Heart right ventricle (tissue), 16 donors: Measurements from ENCODE around the gene GRIK4. TPM values are rescaled to one million over a fixed set of nuclear protein-coding genes. Genes with fewer than 3 reads are reported as not detected.

ENCODE experiments used
- ATAC-seq, 8 donors: fragments of 200-7000 bp; cut with Tn5 transposase; one replicate each; pipeline ENCODE4 v1.9.1; 2020; ENCODE audit warnings: mild to moderate bottlenecking in 8 of 8, moderate library complexity in 8 of 8, moderate number of reproducible peaks in 1 of 8
- DNase-seq, 2 donors: peaks; one replicate each; pipeline ENCODE4 v3.0.0-alpha.2; 2020
- H3K27ac ChIP-seq, 10 donors: fragments of 200-600 bp; sonication (generic) in 2 of 10; one replicate each; pipeline versions ENCODE4 v1.5.0 to v1.8.0; 2020 to 2022; ENCODE audit warnings: mild to moderate bottlenecking in 3 of 10
- H3K27me3 ChIP-seq, 7 donors: fragments of 200-600 bp; one replicate each; pipeline ENCODE4 v1.8.0; 2021 to 2022; ENCODE audit warnings: mild to moderate bottlenecking in 2 of 7
- H3K36me3 ChIP-seq, 9 donors: fragments of 200-600 bp; sonication (generic) in 1 of 9; one replicate each; pipeline versions ENCODE4 v1.5.0 to v1.8.0; 2020 to 2022; ENCODE audit warnings: mild to moderate bottlenecking in 2 of 9
- H3K4me1 ChIP-seq, 9 donors: fragments of 200-600 bp; sonication (generic) in 1 of 9; one replicate each; pipeline versions ENCODE4 v1.5.0 to v1.8.0; 2020 to 2022; ENCODE audit warnings: mild to moderate bottlenecking in 4 of 9
- H3K4me3 ChIP-seq, 10 donors: fragments of 200-600 bp; sonication (generic) in 2 of 10; one replicate each; pipeline versions ENCODE4 v1.5.0 to v1.8.0; 2020 to 2022; ENCODE audit warnings: mild to moderate bottlenecking in 7 of 10, moderate library complexity in 2 of 10
- H3K9me3 ChIP-seq, 11 donors: fragments of 200-600 bp in 10 of 11; sonication (generic) in 2 of 11; one replicate each; pipeline versions ENCODE4 v1.5.0 to v1.8.0; 2013 to 2022; ENCODE audit warnings: mild to moderate bottlenecking in 2 of 11, control low read depth in 1 of 11, moderate library complexity in 1 of 11
- CTCF ChIP-seq, 9 donors: fragments of 200-600 bp; sonication (generic) in 2 of 9; IDR thresholded peaks; one replicate each; pipeline versions ENCODE4 v1.5.0 to v1.8.0; 2021 to 2022; ENCODE audit warnings: antibody characterized with exemption in 9 of 9, mild to moderate bottlenecking in 5 of 9, moderate library complexity in 1 of 9
- WGBS, 2 donors: extraction: QIAGEN DNeasy Blood & Tissue Kit; methylation state at CpG; one replicate each; pipeline ENCODE4 v1.1.7; 2013; ENCODE audit warnings: inconsistent platforms in 1 of 2; 5-methylcytosine and 5-hydroxymethylcytosine counted together
- intact Hi-C, 10 donors: fragments of 100-400 bp; cut with DNase I; formaldehyde crosslinking; loops; one replicate each; pipeline versions ENCODE4 v1.11.1 to v1.14.2; 2022
- polyA plus RNA-seq, 2 donors: library from polyadenylated mRNA; stranded (reverse); fragments of 200-250 nt; gene quantifications; one replicate each; pipeline ENCODE4 v1.2.3, GENCODE V29; 2013
- total RNA-seq, 10 donors: library from RNA; stranded (reverse); fragmentation: NEBNext Ultra II Directional in 3 of 10; extraction: Animal tissue kit (Norgen Biotek cat#: 25700) in 3 of 10; gene quantifications; one replicate each; pipeline versions ENCODE4 v1.2.1 to v1.2.4, GENCODE V29; 2021 to 2023
- donor health status: Arrhythmogenic right ventricular cardiomyopathy.
- donor health status: ischemic (EF 13 %, LVEDD 7.1; RV severe dilation, severe dysfunction).
- donor health status: healthy with polysubstance abuse.
- donor health status: DM: no; HTN: yes; CAD: no.
- donor health status: DM: no; HTN: no; CAD: no.
- donor health status: ischemic (EF 25% LVEDD 6.9; RV normal size, moderate dysfunction).
- donor health status: ischemic (EF 25% LVEDD 5.7; RV mildly dilated, moderate dysfunction).
- donor health status: healthy.
- donor health status: DM: yes; HTN: yes; CAD: no.
- donor health status: Ischemic cardiomyopathy.
- donor health status: ischemic (EF 35%, LVEDD 5.7; RV mildly dilated, moderate dysfunction).
- donor health status: nonischemic (EF 11% LVEDD 7.7; RV severe dilation, severe dysfunction).
- donor health status: DM: yes; HTN: yes; CAD: no.
- donor health status: PGD.
- donor health status: ischemic (EF 29% LVEDD 5.4; RV normal size, mild dysfunction).
- donor health status: nonischemic (EF 23%, LVEDD 6.1; RV moderate dilation, normal function).

Gene GRIK4
- total and polyA plus RNA-seq, 12 donors = 0.01 to 0.85 (median 0.37) TPM; not detected in 6

- no peak for TF ChIP-seq CTCF (IDR thresholded peaks at IDR 0.05)
- intact Hi-C loops = no loop called here
- no peak overlapping the region for H3K4me3 ChIP-seq
- 83 to 84% methylated on average over 10 of the region's 10 CpGs for WGBS, 2 donors
- H3K4me1 ChIP-seq = no peaks in the 10 kb centered on the region
- H3K9me3 ChIP-seq = no peaks in the 10 kb centered on the region
- ATAC-seq = no peak
- H3K27me3 ChIP-seq = peaks cover 0 to 41% (median 23%) of the 10 kb centered on the region in 7 donors
- no peak overlapping the region for H3K27ac ChIP-seq
- H3K36me3 ChIP-seq = no peaks in the 10 kb centered on the region
- no peak for DNase-seq
These were observed 267.3 kb downstream of the GRIK4 start for GRCh38 chr11:120778685-120779490.

- WGBS, 2 donors = 69 to 77% methylated on average over 2 of the region's 2 CpGs
- peaks cover 0 to 45% (median 24%) of the 10 kb centered on the region in 7 donors for H3K27me3 ChIP-seq
- H3K4me3 ChIP-seq = no peak overlapping the region
- no peaks in the 10 kb centered on the region for H3K36me3 ChIP-seq
- H3K4me1 ChIP-seq = no peaks in the 10 kb centered on the region
- ATAC-seq = no peak
- no peak for DNase-seq
- TF ChIP-seq CTCF (IDR thresholded peaks at IDR 0.05) = no peak
- intact Hi-C loops = no loop called here
- no peaks in the 10 kb centered on the region for H3K9me3 ChIP-seq
- no peak overlapping the region for H3K27ac ChIP-seq
These were observed 268.7 kb downstream of the GRIK4 start for GRCh38 chr11:120780239-120780638.

GRCh38 chr11:120781486-120782120, 270.1 kb downstream of the GRIK4 start:
- Histone ChIP-seq H3K4me1 (no peaks in the 10 kb centered on the region), H3K36me3 (no peaks in the 10 kb centered on the region), H3K27ac (no peak overlapping the region), H3K9me3 (no peaks in the 10 kb centered on the region), H3K4me3 (no peak overlapping the region), H3K27me3 (peaks cover 0 to 50% (median 21%) of the 10 kb centered on the region in 7 donors)
- ATAC-seq (no peak), DNase-seq (no peak)
- intact Hi-C loops = no loop called here
- no peak for TF ChIP-seq CTCF (IDR thresholded peaks at IDR 0.05)
- 85 to 88% methylated on average over 8 of the region's 8 CpGs for WGBS, 2 donors

GRCh38 chr11:120784566-120785251, 273.2 kb downstream of the GRIK4 start:
- 86 to 87% methylated on average over 12 of the region's 12 CpGs for WGBS, 2 donors
- DNase-seq (no peak), ATAC-seq (no peak)
- peaks cover 0 to 65% (median 36%) of the 10 kb centered on the region in 7 donors for H3K27me3 ChIP-seq
- no peak overlapping the region for H3K4me3 ChIP-seq
- H3K27ac ChIP-seq = no peak overlapping the region
- no peaks in the 10 kb centered on the region for H3K36me3 ChIP-seq
- intact Hi-C loops = no loop called here
- no peaks in the 10 kb centered on the region for H3K9me3 ChIP-seq
- H3K4me1 ChIP-seq = no peaks in the 10 kb centered on the region
- TF ChIP-seq CTCF (IDR thresholded peaks at IDR 0.05) = no peak
